HEK293 (cell line): ENCODE results near the gene CLEC4G.

Experiments
- CTCF ChIA-PET: fragments of 350-600 bp; formaldehyde crosslinking; extraction: SDS; loops from one replicate; lab custom pipeline; 2021; ENCODE audit warnings: antibody characterized with exemption; lab: Yijun Ruan, JAX
- POLR2A ChIA-PET: fragments of 300-600 bp; formaldehyde crosslinking; extraction: SDS; loops from one replicate; lab custom pipeline; 2020; ENCODE audit warnings: antibody characterized with exemption, inconsistent platforms; lab: Yijun Ruan, JAX
- H3K27ac ChIP-seq: fragments of 200-500 bp; sonication (Bioruptor generic); 2 replicates; pipeline ENCODE4 v1.5.1; 2014; ENCODE audit warnings: low read depth, low read length, control low read depth, inconsistent platforms; ENCODE audit errors: extremely low read depth
- H3K36me3 ChIP-seq, 2 experiments: fragments of 200-500 bp in 1 of 2; sonication (Bioruptor generic) in 1 of 2; 1 replicate in 1 of 2; 2 replicates in 1 of 2; pipeline ENCODE4 v1.5.1; 2014 to 2017; ENCODE audit warnings: inconsistent platforms in 2 of 2, low read length in 2 of 2; ENCODE audit not compliant: control insufficient read depth in 2 of 2, insufficient read depth in 1 of 2
- H3K4me1 ChIP-seq: fragments of 200-500 bp; sonication (Bioruptor generic); 2 replicates; pipeline ENCODE4 v1.5.1; 2014; ENCODE audit warnings: mild to moderate bottlenecking, low read length, inconsistent platforms; ENCODE audit not compliant: control insufficient read depth, insufficient read depth
- H3K4me3 ChIP-seq: 2 replicates; pipeline ENCODE4 v1.5.1; 2011; ENCODE audit warnings: low read depth, mild to moderate bottlenecking, control low read depth, low read length, moderate library complexity
- H3K9me3 ChIP-seq: fragments of 200-500 bp; sonication (Bioruptor generic); 2 replicates; pipeline ENCODE4 v1.5.1; 2014; ENCODE audit warnings: low read depth, low read length, inconsistent platforms; ENCODE audit not compliant: control insufficient read depth, insufficient read depth
- CTCF ChIP-seq: fragments of 450-650 bp; formaldehyde crosslinking; IDR thresholded peaks from 2 replicates; pipeline ENCODE4 v1.5.1; 2016; ENCODE audit warnings: missing biosample characterization, missing genetic modification characterization
- EGR2 ChIP-seq: fragments of 450-650 bp; formaldehyde crosslinking; IDR thresholded peaks from 2 replicates; pipeline ENCODE4 v1.5.1; 2016; ENCODE audit warnings: low read depth, missing biosample characterization, missing genetic modification characterization
- IKZF3 ChIP-seq: fragments of 450-650 bp; IDR thresholded peaks from 2 replicates; pipeline ENCODE4 v1.5.0; 2018; ENCODE audit warnings: missing biosample characterization, mild to moderate bottlenecking, missing genetic modification characterization, moderate library complexity
- KLF10 ChIP-seq: fragments of 450-650 bp; IDR thresholded peaks from 2 replicates; pipeline ENCODE4 v1.5.1; 2018; ENCODE audit warnings: missing biosample characterization, mild to moderate bottlenecking, missing genetic modification characterization
- KLF9 ChIP-seq: fragments of 450-650 bp; formaldehyde crosslinking; IDR thresholded peaks from 2 replicates; pipeline ENCODE4 v1.5.1; 2016; ENCODE audit warnings: missing biosample characterization, missing genetic modification characterization, low read depth
- MZF1 ChIP-seq: fragments of 450-650 bp; formaldehyde crosslinking; IDR thresholded peaks from 2 replicates; pipeline ENCODE4 v1.5.1; 2017; ENCODE audit warnings: missing biosample characterization, missing genetic modification characterization, borderline replicate concordance
- OSR2 ChIP-seq: fragments of 450-650 bp; formaldehyde crosslinking; IDR thresholded peaks from 2 replicates; pipeline ENCODE4 v1.5.1; 2016; ENCODE audit warnings: missing biosample characterization, missing genetic modification characterization
- PATZ1 ChIP-seq: fragments of 450-650 bp; formaldehyde crosslinking; IDR thresholded peaks from 2 replicates; pipeline ENCODE4 v1.5.1; 2016; ENCODE audit warnings: missing biosample characterization, missing genetic modification characterization
- SCRT2 ChIP-seq: fragments of 450-650 bp; formaldehyde crosslinking; IDR thresholded peaks from 2 replicates; pipeline ENCODE4 v1.5.1; 2016; ENCODE audit warnings: missing biosample characterization, missing genetic modification characterization
- SP3 ChIP-seq: fragments of 450-650 bp; formaldehyde crosslinking; IDR thresholded peaks from 2 replicates; pipeline ENCODE4 v1.5.1; 2016; ENCODE audit warnings: missing biosample characterization, missing genetic modification characterization
- TCF7L2 ChIP-seq: IDR thresholded peaks from 2 replicates; pipeline ENCODE4 v1.6.1; 2011; ENCODE audit warnings: low read depth, mild to moderate bottlenecking, inconsistent platforms, low read length, moderate library complexity, borderline replicate concordance
- YY1 ChIP-seq: fragments of 450-650 bp; formaldehyde crosslinking; IDR thresholded peaks from 2 replicates; pipeline ENCODE4 v1.5.1; 2018; ENCODE audit warnings: missing biosample characterization, missing genetic modification characterization
- ZBTB26 ChIP-seq: fragments of 450-650 bp; formaldehyde crosslinking; optimal IDR thresholded peaks from 2 replicates; pipeline ENCODE3; 2016; ENCODE audit warnings: missing biosample characterization, mild to moderate bottlenecking, missing genetic modification characterization
- ZBTB48 ChIP-seq: fragments of 450-650 bp; formaldehyde crosslinking; IDR thresholded peaks from 2 replicates; pipeline ENCODE4 v1.5.1; 2016; ENCODE audit warnings: missing biosample characterization, missing genetic modification characterization
- ZBTB8A ChIP-seq: fragments of 450-650 bp; formaldehyde crosslinking; IDR thresholded peaks from 2 replicates; pipeline ENCODE4 v1.5.1; 2016; ENCODE audit warnings: missing biosample characterization, missing genetic modification characterization
- ZFHX2 ChIP-seq: fragments of 450-650 bp; formaldehyde crosslinking; conservative IDR thresholded peaks from 2 replicates; pipeline ENCODE4 v1.5.1; 2016; ENCODE audit warnings: missing biosample characterization, missing genetic modification characterization
- ZIC2 ChIP-seq: fragments of 450-650 bp; formaldehyde crosslinking; IDR thresholded peaks from 2 replicates; pipeline ENCODE4 v1.5.1; 2016; ENCODE audit warnings: missing biosample characterization, missing genetic modification characterization
- ZNF10 ChIP-seq: fragments of 450-650 bp; formaldehyde crosslinking; IDR thresholded peaks from 2 replicates; pipeline ENCODE4 v1.5.1; 2017; ENCODE audit warnings: missing biosample characterization, missing genetic modification characterization
- ZNF112 ChIP-seq: fragments of 450-650 bp; formaldehyde crosslinking; IDR thresholded peaks from 2 replicates; pipeline ENCODE4 v1.5.0; 2017; ENCODE audit warnings: missing biosample characterization, missing genetic modification characterization
- ZNF335 ChIP-seq: fragments of 450-650 bp; formaldehyde crosslinking; conservative IDR thresholded peaks from 2 replicates; pipeline ENCODE4 v1.5.1; 2016; ENCODE audit warnings: missing biosample characterization, missing genetic modification characterization
- ZNF426 ChIP-seq: fragments of 450-650 bp; formaldehyde crosslinking; IDR thresholded peaks from 2 replicates; pipeline ENCODE4 v1.5.1; 2017; ENCODE audit warnings: missing biosample characterization, missing genetic modification characterization, mild to moderate bottlenecking, inconsistent platforms, moderate library complexity
- ZNF514 ChIP-seq: fragments of 450-650 bp; formaldehyde crosslinking; IDR thresholded peaks from 2 replicates; pipeline ENCODE4 v1.5.1; 2016; ENCODE audit warnings: missing biosample characterization, missing genetic modification characterization
- ZNF623 ChIP-seq: fragments of 450-650 bp; formaldehyde crosslinking; IDR thresholded peaks from 2 replicates; pipeline ENCODE4 v1.5.1; 2016; ENCODE audit warnings: missing biosample characterization, missing genetic modification characterization
- ZNF654 ChIP-seq: fragments of 450-650 bp; formaldehyde crosslinking; IDR thresholded peaks from 2 replicates; pipeline ENCODE4 v1.5.1; 2016; ENCODE audit warnings: low read depth, missing biosample characterization, missing genetic modification characterization
- ZNF658 ChIP-seq: fragments of 450-650 bp; formaldehyde crosslinking; IDR thresholded peaks from 2 replicates; pipeline ENCODE4; 2016; ENCODE audit warnings: missing biosample characterization, missing genetic modification characterization
- ZNF660 ChIP-seq: fragments of 450-650 bp; IDR thresholded peaks from 2 replicates; pipeline ENCODE4 v1.5.1; 2018; ENCODE audit warnings: missing biosample characterization, mild to moderate bottlenecking, missing genetic modification characterization
- ZNF677 ChIP-seq: fragments of 450-650 bp; IDR thresholded peaks from 2 replicates; pipeline ENCODE4 v1.5.0; 2018; ENCODE audit warnings: missing biosample characterization, mild to moderate bottlenecking, missing genetic modification characterization, moderate library complexity
- ZNF692 ChIP-seq: fragments of 450-650 bp; formaldehyde crosslinking; IDR thresholded peaks from 2 replicates; pipeline ENCODE4 v1.5.1; 2016; ENCODE audit warnings: missing biosample characterization, missing genetic modification characterization
- ZNF837 ChIP-seq: fragments of 450-650 bp; formaldehyde crosslinking; IDR thresholded peaks from 2 replicates; pipeline ENCODE4 v1.5.1; 2016; ENCODE audit warnings: missing biosample characterization, missing genetic modification characterization
- ZSCAN30 ChIP-seq: fragments of 450-650 bp; IDR thresholded peaks from 2 replicates; pipeline ENCODE4 v1.5.1; 2018; ENCODE audit warnings: missing biosample characterization, mild to moderate bottlenecking, missing genetic modification characterization, moderate library complexity

The CLEC4G gene

GRCh38 chr19:7680606-7681339 is 51.1 kb downstream of the CLEC4G start, which contains the start of gene TRAPPC5:
Gene TRAPPC5 (plus strand): TSS chr19:7680833. CDS start chr19:7682254, 1,421 bp downstream.
- ChIA-PET CTCF (interaction anchor here (0.5 to 2.0 kb wide), 40 partner anchors 10 to 612 kb away, joined by 3 to 23 read pairs (median 4); partner anchors contain the start of genes PET100 and RETN), POLR2A (interaction anchor here (0.5 to 1.2 kb wide), 8 partner anchors 8 to 314 kb away, joined by 3 to 10 read pairs (median 3); partner anchors contain the start of gene RETN)
- peak within 1 kb of the TSS; percentile 91 for H3K4me3 ChIP-seq
- peaks cover 3 to 18% of the 10 kb centered on the region in 2 experiments; a peak in 2 of 3 replicates for H3K36me3 ChIP-seq
- no peaks in the 10 kb centered on the region for H3K4me1 ChIP-seq
- no peaks in the 10 kb centered on the region for H3K9me3 ChIP-seq
- H3K27ac ChIP-seq, result peak within 1 kb of the TSS; percentile 79; the same call in 1 of the 2 replicates
- TF ChIP-seq OSR2 (tag by site-specific recombination) (no peak), ZNF112 (tag by site-specific recombination) (no peak), ZNF837 (tag by site-specific recombination) (no peak), IKZF3 (tag by site-specific recombination) (peak; percentile 69; the same call in 1 of the 2 replicates), YY1 (tag by site-specific recombination) (peak; percentile 81), ZNF623 (tag by site-specific recombination) (no peak), ZNF692 (tag by site-specific recombination) (peak; percentile 19; the same call in 1 of the 2 replicates), ZNF660 (tag by site-specific recombination) (peak; percentile 14), MZF1 (tag by site-specific recombination) (no peak), ZNF677 (tag by site-specific recombination) (0 out of 2 replicates have a peak, but pooled peaks have one; percentile 7), ZNF10 (tag by site-specific recombination) (0 out of 2 replicates have a peak, but pooled peaks have one; percentile 19), ZNF514 (tag by site-specific recombination) (no peak), ZNF654 (tag by site-specific recombination) (peak; percentile 25; the same call in 1 of the 2 replicates), KLF9 (tag by site-specific recombination) (peak; percentile 49; the same call in 1 of the 2 replicates), ZFHX2 (tag by site-specific recombination) (peak; percentile 82), ZIC2 (peak; percentile 24), KLF10 (tag by site-specific recombination) (peak; percentile 74; the same call in 1 of the 2 replicates), ZBTB26 (peak; percentile 61), ZNF335 (tag by site-specific recombination) (peak; percentile 51; the same call in 1 of the 2 replicates), ZSCAN30 (tag by site-specific recombination) (peak; percentile 86; the same call in 1 of the 2 replicates), TCF7L2 (peak; percentile 44; the same call in 1 of the 2 replicates), SP3 (peak; percentile 38; the same call in 1 of the 2 replicates), ZBTB48 (0 out of 2 replicates have a peak, but pooled peaks have one; percentile 36), CTCF (peak; percentile 75), PATZ1 (peak; percentile 72; the same call in 1 of the 2 replicates), SCRT2 (tag by site-specific recombination) (0 out of 2 replicates have a peak, but pooled peaks have one; percentile 98), ZNF426 (tag by site-specific recombination) (no peak), EGR2 (peak; percentile 79), ZNF658 (tag by site-specific recombination) (no peak), ZBTB8A (tag by site-specific recombination) (0 out of 2 replicates have a peak, but pooled peaks have one; percentile 11)
